Motor neuron (in vitro differentiated cells): ENCODE results near the gene TNNI3K. TPM values are rescaled to one million over a fixed set of nuclear protein-coding genes. Genes with fewer than 3 reads are reported as not detected.

Source experiments
- ATAC-seq, 8 experiments: fragments of 200-7000 bp; cut with Tn5 transposase; replicated peaks in 6 of 8; 2 replicates each; pipeline ENCODE4 v1.8.0; 2021; ENCODE audit warnings: mild to moderate bottlenecking in 8 of 8, moderate library complexity in 8 of 8
- H3K27ac ChIP-seq, 2 donors: fragments of 250-450 bp; sonication (Bioruptor Pico); 2 replicates each; pipeline ENCODE4 v1.9.0; 2021; ENCODE audit warnings: antibody characterized with exemption in 2 of 2, mild to moderate bottlenecking in 2 of 2, moderate library complexity in 1 of 2
- H3K4me1 ChIP-seq, 2 donors: fragments of 250-450 bp; sonication (Bioruptor Pico); replicated peaks in 1 of 2; 2 replicates each; pipeline ENCODE4 v1.6.1; 2021; ENCODE audit warnings: antibody characterized with exemption in 2 of 2, mild to moderate bottlenecking in 2 of 2, moderate library complexity in 1 of 2
- H3K4me3 ChIP-seq, 5 donors: fragments of 250-450 bp; sonication (Bioruptor Pico); 2 replicates each; pipeline ENCODE4 v1.9.0; 2021; ENCODE audit warnings: antibody characterized with exemption in 5 of 5, mild to moderate bottlenecking in 5 of 5, moderate library complexity in 4 of 5
- WGBS, 10 experiments: fragments of 450-650 bp; shearing (Covaris generic); methylation state at CpG; one replicate each; pipeline ENCODE4 v1.0.0; 2022; 5-methylcytosine and 5-hydroxymethylcytosine counted together
- in situ Hi-C, 9 experiments: fragments of 400-800 bp; cut with MboI; loops; one replicate each; pipeline ENCODE4 v1.15.0; 2021; ENCODE audit warnings: low sequenced_read_pairs in 9 of 9, low pct_unique_long_range_greater_than_20kb in 2 of 9; ENCODE audit not compliant: unreplicated experiment in 9 of 9
- total RNA-seq, 8 experiments: library from RNA; unstranded; fragments of 300-600 nt; gene quantifications; 2 replicates each; pipeline versions ENCODE4 v1.2.3 to v1.2.4, GENCODE V29; 2022

The TNNI3K gene
- total RNA-seq, 8 experiments from 2014 or later, result 0.08 to 5.3 (median 1.6) TPM; not detected in 2

DNA sequence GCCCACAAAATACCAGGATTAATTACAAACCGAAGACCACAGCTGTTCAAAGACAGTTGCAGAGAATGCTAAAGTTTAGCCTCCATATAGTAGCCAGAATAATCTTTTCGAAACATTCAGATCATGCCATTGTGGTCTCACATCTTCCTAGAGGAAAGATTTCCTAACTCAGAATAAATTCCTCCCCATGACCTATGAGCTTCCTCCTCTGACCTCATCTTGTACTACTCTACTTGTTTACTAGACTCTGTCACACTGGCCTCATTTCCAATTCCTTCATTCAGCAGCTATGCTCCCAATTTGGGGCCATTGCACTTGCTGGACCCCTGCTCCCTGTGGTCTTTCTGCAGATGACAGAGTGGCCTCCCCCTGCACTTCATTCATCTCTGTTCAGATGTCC, 349.0 kb downstream of the TNNI3K start:
- no peak for ATAC-seq
- H3K4me3 ChIP-seq, result no peak overlapping the region
- 15 to 100% (median 84%) methylated on average over 2 of the region's 2 CpGs; no CpG with 5 or more reads in 3 of the 10 experiments for WGBS, 10 experiments

DNA sequence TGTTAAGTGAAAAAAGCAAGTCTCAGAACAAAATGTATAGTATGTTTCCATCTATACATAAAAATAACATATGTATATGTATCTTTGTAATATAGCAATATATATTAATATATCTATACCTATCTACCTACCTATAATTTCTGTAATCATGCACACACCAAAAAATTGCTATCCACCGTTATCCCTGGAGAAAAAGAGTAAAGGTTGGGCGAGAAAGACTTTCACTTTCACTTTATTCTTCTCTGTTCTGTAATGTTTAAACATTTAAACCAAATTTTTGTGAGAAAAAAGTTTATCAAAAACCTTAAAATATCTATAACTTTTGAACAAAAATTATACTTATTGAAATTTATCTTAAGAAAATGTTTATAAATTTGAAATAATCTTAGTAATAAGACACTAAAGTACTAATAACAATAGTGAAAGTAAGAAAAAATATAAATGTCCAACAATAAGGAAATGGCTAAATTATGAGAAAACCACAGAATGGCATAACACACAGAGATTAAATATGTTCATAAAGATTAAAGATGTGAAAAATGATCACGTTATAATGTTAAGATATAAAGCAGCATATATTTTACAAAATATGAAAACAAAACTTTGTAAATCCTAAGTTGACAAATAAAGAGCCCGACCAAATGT, 351.2 kb downstream of the TNNI3K start:
- 7 to 100% (median 85%) methylated on average over 4 of the region's 4 CpGs for WGBS, 10 experiments
- H3K4me3 ChIP-seq, result no peak overlapping the region

More for the DNA sequence above, 349.0 kb downstream of the TNNI3K start:
- in situ Hi-C loops, result no loop called here
- no peak overlapping the region for H3K27ac ChIP-seq
- H3K4me1 ChIP-seq, result no peaks in the 10 kb centered on the region

GRCh38 chr1:74587888-74588287, 352.7 kb downstream of the TNNI3K start:
- Histone ChIP-seq H3K4me3 (no peak overlapping the region), H3K4me1 (no peaks in the 10 kb centered on the region), H3K27ac (no peak overlapping the region)
- ATAC-seq, result no peak
- in situ Hi-C loops, result no loop called here
- WGBS, 10 experiments, result 58 to 100% (median 96%) methylated on average over 2 of the region's 2 CpGs; no CpG with 5 or more reads in 1 of the 10 experiments

More for the DNA sequence above, 351.2 kb downstream of the TNNI3K start:
- ATAC-seq, result no peak
- Histone ChIP-seq H3K27ac (no peak overlapping the region), H3K4me1 (no peaks in the 10 kb centered on the region)
- in situ Hi-C loops, result no loop called here

DNA sequence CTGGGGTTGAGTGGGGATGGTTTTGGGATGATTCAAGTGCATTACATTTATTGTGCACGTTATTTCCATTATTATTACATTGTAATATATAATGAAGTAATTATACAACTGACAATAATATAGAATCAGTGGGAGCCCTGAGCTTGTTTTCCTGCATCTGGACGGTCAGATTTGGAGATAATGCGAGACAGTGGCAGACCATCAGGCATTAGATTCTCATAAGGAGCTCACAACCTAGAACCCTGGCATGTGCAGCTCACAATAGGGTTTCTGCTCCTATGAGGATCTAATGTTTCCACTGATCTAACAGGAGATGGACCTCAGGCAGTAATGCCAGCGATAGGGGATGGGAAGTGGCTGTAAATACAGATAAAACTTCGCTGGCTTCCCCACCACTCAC, 355.1 kb downstream of the TNNI3K start:
- Histone ChIP-seq H3K4me3 (no peak overlapping the region), H3K27ac (no peak overlapping the region), H3K4me1 (no peaks in the 10 kb centered on the region)
- ATAC-seq, result no peak
- in situ Hi-C loops, result no loop called here
- 0 to 98% (median 75%) methylated on average over 1 to 5 of the region's 5 CpGs; no CpG with 5 or more reads in 1 of the 10 experiments for WGBS, 10 experiments

- in situ Hi-C loops, result no loop called here
- ATAC-seq, result no peak
- 54 to 100% (median 78%) methylated on average over 1 to 2 of the region's 2 CpGs for WGBS, 10 experiments
- Histone ChIP-seq H3K27ac (no peak overlapping the region), H3K4me3 (no peak overlapping the region), H3K4me1 (peaks cover 0 to 3% of the 10 kb centered on the region in 2 donors)
Observed at GRCh38 chr1:74591949-74592348, 356.8 kb downstream of the TNNI3K start.

DNA sequence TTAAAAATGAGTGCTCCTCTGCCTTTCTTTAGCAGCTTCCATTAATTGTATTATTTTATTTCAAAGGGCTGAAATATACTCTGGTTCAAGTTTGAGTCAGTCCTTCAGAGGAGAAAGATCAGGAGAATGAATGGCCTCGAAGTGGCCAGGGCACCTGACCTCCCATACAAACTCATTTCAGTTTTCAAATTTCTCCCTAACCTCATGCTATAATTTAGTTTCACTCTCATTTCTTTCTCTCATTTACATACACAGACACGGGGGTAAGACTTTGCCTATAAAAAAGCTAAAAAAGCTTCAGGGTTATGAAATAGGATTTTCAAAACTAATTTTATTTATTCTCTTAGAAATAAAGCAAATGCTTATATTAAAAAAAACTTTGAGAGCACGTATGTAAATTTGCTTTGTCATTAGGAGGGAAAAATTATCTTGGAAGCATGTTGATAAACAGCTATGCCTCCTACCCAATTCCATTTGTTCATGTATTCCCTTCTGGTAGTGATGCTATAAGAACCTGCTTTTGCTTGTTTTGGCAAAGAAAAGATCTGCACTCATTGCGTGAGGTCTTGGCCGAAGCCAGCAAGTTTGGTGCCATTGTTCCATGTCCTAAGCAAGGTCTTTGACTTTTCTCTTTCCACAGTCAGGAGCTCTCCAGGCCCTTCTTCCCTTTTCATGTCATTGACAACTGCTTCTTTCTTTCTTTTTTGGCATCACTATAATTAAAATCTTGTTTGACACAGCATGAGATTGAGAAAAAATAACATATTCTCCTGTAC, 357.6 kb downstream of the TNNI3K start:
- no peak for ATAC-seq
- H3K4me1 ChIP-seq, result peaks cover 0 to 5% of the 10 kb centered on the region in 2 donors
- no peak overlapping the region for H3K4me3 ChIP-seq
- H3K27ac ChIP-seq, result no peak overlapping the region
- WGBS, 10 experiments, result 0 to 90% (median 64%) methylated on average over 1 to 5 of the region's 5 CpGs
- in situ Hi-C loops, result no loop called here

Other genes starting within 250 kb of the TNNI3K start
- gene LRRIQ3, start 37.2 kb upstream of the TNNI3K start, total RNA-seq, result 1 to 10 TPM in 2 of 8 experiments, under 1 TPM in 6; 0.04 to 1.8 (median 0.51) TPM
- 10 to 100 TPM in 4 of 8 experiments, 1 to 10 TPM in 4; 1.2 to 17.0 (median 7.6) TPM for gene FPGT, start 37.1 kb upstream of the TNNI3K start, total RNA-seq